SK-N-SH treated with all-trans-retinoic acid at 6 μM for 48 hours (cell line): ENCODE data around the gene SYCP2.

ENCODE experiments used
- BACH2 ChIP-seq: fragments of 250-450 bp; sonication (Bioruptor Pico); IDR thresholded peaks from 2 replicates; pipeline ENCODE4 v1.9.0; 2021; ENCODE audit warnings: mild to moderate bottlenecking, borderline replicate concordance
- ESRRG ChIP-seq: fragments of 250-450 bp; sonication (Bioruptor Pico); IDR thresholded peaks from 2 replicates; pipeline ENCODE4 v1.6.1; 2021; ENCODE audit warnings: mild to moderate bottlenecking
- OSR1 ChIP-seq: fragments of 250-450 bp; sonication (Bioruptor Pico); IDR thresholded peaks from 2 replicates; pipeline ENCODE4 v1.8.0; 2022; ENCODE audit warnings: moderate library complexity, mild to moderate bottlenecking, inconsistent platforms
- TCF4 ChIP-seq: fragments of 250-450 bp; sonication (Bioruptor Pico); IDR thresholded peaks from 2 replicates; pipeline ENCODE4 v1.8.0; 2021; ENCODE audit warnings: mild to moderate bottlenecking, moderate library complexity, borderline replicate concordance
- TOX ChIP-seq: fragments of 250-450 bp; sonication (Bioruptor Pico); IDR thresholded peaks from 2 replicates; pipeline ENCODE4 v1.8.0; 2021; ENCODE audit warnings: mild to moderate bottlenecking, moderate library complexity, borderline replicate concordance
- ZFP3 ChIP-seq: fragments of 250-450 bp; sonication (Bioruptor Pico); IDR thresholded peaks from 2 replicates; pipeline ENCODE4 v1.5.0; 2020; ENCODE audit warnings: mild to moderate bottlenecking, moderate library complexity
- ZFP30 ChIP-seq: fragments of 450-650 bp; formaldehyde crosslinking; IDR thresholded peaks from 2 replicates; pipeline ENCODE4 v1.5.0; 2022; ENCODE audit warnings: mild to moderate bottlenecking, moderate library complexity
- ZNF565 ChIP-seq: fragments of 450-650 bp; formaldehyde crosslinking; conservative IDR thresholded peaks from 2 replicates; pipeline ENCODE4 v1.5.0; 2020; ENCODE audit warnings: low read depth, mild to moderate bottlenecking, moderate library complexity
- ZNF8 ChIP-seq: fragments of 450-650 bp; formaldehyde crosslinking; IDR thresholded peaks from 2 replicates; pipeline ENCODE4 v1.5.0; 2020; ENCODE audit warnings: mild to moderate bottlenecking, moderate library complexity
- TF ChIP-seq, protein P1 (sequence below): fragments of 250-450 bp; sonication (Bioruptor Pico); IDR thresholded peaks from 2 replicates; pipeline ENCODE4 v1.8.0; 2020; ENCODE audit warnings: mild to moderate bottlenecking, moderate library complexity, borderline replicate concordance
- TF ChIP-seq, protein P2 (sequence below): fragments of 250-450 bp; sonication (Bioruptor Pico); IDR thresholded peaks from 2 replicates; pipeline ENCODE4 v1.5.0; 2020; ENCODE audit warnings: mild to moderate bottlenecking, moderate library complexity

DNA sequence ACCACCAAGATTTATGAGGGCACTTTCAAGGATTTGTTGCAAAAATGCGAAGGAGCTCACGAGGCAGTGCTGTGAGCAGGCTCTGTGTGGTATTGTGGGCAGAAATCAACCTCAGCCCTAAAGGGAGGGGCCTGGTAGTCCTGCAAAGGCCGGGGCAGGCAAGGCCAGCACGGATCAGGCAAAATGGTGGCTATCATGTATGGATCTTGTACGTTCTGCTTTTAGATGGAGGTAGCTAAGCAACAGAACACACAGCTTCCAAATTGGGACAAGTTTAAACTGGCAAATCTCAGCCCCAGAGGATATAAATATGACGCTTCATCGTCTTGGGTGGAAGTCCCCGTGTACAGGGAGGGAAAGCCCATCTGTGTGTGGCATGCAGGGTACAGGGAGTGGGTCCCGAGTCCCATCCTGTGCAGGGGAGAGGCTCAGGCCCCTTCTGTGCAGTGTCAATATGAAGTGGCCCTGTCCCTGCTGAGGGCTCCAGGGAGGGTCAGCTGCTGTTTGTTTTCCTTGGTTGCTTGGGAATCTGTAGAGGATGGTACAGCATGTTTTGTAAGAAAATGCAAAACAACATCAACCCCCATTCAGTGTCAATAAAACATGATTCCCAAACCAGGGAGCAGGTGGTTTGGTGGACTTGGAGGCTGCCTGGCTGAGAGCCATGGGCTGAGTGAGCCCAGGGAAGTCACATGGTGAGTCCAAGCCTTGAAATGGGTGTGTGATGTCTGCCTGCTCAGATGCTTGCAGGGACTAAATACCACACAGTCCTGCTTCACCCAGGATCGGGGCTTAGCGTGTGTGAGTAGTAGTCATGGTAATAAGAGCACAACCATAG, 113.0 kb downstream of the SYCP2 start:
- TF ChIP-seq TCF4 (CRISPR knock-in tag) (no peak), ZFP3 (CRISPR knock-in tag) (no peak), TOX (CRISPR knock-in tag) (no peak), OSR1 (CRISPR knock-in tag) (no peak), ZNF565 (CRISPR knock-in tag) (no peak), ZNF8 (no peak), ZFP30 (CRISPR knock-in tag) (no peak), BACH2 (CRISPR knock-in tag) (no peak), ESRRG (CRISPR knock-in tag) (no peak)
- TF ChIP-seq, protein P1, sequence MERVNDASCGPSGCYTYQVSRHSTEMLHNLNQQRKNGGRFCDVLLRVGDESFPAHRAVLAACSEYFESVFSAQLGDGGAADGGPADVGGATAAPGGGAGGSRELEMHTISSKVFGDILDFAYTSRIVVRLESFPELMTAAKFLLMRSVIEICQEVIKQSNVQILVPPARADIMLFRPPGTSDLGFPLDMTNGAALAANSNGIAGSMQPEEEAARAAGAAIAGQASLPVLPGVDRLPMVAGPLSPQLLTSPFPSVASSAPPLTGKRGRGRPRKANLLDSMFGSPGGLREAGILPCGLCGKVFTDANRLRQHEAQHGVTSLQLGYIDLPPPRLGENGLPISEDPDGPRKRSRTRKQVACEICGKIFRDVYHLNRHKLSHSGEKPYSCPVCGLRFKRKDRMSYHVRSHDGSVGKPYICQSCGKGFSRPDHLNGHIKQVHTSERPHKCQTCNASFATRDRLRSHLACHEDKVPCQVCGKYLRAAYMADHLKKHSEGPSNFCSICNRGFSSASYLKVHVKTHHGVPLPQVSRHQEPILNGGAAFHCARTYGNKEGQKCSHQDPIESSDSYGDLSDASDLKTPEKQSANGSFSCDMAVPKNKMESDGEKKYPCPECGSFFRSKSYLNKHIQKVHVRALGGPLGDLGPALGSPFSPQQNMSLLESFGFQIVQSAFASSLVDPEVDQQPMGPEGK (CRISPR knock-in tag): no peak
- TF ChIP-seq, protein P2, sequence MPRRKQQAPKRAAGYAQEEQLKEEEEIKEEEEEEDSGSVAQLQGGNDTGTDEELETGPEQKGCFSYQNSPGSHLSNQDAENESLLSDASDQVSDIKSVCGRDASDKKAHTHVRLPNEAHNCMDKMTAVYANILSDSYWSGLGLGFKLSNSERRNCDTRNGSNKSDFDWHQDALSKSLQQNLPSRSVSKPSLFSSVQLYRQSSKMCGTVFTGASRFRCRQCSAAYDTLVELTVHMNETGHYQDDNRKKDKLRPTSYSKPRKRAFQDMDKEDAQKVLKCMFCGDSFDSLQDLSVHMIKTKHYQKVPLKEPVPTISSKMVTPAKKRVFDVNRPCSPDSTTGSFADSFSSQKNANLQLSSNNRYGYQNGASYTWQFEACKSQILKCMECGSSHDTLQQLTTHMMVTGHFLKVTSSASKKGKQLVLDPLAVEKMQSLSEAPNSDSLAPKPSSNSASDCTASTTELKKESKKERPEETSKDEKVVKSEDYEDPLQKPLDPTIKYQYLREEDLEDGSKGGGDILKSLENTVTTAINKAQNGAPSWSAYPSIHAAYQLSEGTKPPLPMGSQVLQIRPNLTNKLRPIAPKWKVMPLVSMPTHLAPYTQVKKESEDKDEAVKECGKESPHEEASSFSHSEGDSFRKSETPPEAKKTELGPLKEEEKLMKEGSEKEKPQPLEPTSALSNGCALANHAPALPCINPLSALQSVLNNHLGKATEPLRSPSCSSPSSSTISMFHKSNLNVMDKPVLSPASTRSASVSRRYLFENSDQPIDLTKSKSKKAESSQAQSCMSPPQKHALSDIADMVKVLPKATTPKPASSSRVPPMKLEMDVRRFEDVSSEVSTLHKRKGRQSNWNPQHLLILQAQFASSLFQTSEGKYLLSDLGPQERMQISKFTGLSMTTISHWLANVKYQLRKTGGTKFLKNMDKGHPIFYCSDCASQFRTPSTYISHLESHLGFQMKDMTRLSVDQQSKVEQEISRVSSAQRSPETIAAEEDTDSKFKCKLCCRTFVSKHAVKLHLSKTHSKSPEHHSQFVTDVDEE (CRISPR knock-in tag): no peak
